ENCODE data around the gene FAM53B.

DNA sequence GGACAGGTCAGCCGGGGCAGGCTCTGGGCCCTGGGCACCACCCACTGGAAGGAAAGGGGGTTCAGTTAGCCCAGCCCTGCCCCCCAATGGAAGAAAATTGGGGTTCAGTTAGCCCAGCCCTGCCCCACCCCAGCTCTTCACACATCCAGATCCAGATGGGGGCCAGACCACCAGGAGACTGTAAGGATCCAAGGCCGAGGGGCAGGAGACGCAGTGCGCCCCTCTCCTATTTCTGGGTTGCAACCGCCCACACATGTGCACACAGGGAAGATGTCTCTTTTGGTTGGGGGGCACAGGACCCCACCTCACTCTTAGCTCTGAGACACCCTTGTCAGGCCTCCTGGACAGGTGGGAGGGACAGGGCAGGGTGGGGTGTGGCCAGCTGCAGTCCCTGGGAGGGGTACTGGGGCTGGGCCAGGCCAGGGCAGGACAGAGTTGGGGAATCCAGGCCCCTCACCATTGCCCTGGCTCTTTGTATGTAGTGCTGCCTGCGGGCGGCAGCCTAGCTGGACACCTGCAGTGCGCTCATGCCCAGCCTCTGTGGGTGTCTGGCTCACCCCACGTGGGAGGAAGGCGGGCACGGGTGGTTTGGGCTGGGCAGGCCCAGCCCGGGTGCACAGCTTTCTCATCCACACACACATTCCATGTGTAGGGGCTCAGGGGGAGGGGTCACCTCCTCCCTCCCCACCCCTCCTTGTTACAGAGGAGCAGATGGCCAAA lies 141.4 kb downstream of the FAM53B start:
- TF ChIP-seq, protein P1, sequence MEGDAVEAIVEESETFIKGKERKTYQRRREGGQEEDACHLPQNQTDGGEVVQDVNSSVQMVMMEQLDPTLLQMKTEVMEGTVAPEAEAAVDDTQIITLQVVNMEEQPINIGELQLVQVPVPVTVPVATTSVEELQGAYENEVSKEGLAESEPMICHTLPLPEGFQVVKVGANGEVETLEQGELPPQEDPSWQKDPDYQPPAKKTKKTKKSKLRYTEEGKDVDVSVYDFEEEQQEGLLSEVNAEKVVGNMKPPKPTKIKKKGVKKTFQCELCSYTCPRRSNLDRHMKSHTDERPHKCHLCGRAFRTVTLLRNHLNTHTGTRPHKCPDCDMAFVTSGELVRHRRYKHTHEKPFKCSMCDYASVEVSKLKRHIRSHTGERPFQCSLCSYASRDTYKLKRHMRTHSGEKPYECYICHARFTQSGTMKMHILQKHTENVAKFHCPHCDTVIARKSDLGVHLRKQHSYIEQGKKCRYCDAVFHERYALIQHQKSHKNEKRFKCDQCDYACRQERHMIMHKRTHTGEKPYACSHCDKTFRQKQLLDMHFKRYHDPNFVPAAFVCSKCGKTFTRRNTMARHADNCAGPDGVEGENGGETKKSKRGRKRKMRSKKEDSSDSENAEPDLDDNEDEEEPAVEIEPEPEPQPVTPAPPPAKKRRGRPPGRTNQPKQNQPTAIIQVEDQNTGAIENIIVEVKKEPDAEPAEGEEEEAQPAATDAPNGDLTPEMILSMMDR (conservative IDR thresholded peaks at IDR 0.05) = no peak
- TF ChIP-seq EZH2 (IDR thresholded peaks at IDR 0.05; ENCODE audit: low read depth) = no peak
